Stimulated activated CD8-positive, alpha-beta memory T cell treated with anti-CD3 and anti-CD28 coated beads, Interleukin-2, amount 100 ng/mL, for 1 hour (primary cell): ENCODE measurements around the gene MCM10.

Experiments used
- DNase-seq, 2 donors: peaks; one replicate each; pipeline ENCODE4 v3.0.0-alpha.2; 2020; ENCODE audit warnings: low read depth in 2 of 2

MCM10 gene

DNA sequence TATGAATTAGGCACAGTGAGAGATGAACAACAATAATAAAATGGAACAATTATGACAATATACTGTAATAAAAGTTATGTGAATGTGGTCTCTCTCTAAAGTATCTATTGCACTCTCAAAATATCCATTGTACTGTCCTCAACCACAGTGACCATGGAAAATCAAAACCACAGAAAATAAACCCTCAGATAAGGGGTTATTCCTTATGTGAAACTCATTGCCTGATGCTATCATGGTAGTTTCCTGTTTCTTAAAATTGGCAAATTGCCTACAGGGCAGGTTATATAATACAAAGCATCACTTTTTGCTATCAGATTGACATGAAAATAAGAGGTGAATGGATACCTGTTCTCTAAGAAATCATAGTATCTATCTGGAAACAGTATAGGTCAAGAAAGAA is 3.8 kb downstream of the MCM10 start:
- no peak for DNase-seq

DNA sequence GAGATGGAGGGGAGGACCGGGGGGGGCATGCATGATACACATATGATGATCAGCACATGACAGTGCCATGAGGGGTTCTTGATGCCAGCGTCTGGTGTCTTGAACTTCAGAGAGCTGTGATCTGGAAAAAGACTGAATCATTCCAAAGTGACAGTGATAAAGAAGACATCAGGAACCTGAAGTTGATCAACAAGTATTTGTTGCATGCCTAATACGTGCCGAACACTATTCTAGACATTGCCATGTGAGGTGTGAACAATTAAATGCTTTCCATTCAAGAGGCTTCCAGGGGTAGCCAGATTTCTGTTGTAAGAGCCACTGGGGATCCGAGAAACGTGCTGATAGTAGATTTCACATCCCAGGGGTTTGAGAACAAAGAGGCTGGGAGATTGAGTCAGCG is 6.2 kb downstream of the MCM10 start:
- no peak for DNase-seq

DNA sequence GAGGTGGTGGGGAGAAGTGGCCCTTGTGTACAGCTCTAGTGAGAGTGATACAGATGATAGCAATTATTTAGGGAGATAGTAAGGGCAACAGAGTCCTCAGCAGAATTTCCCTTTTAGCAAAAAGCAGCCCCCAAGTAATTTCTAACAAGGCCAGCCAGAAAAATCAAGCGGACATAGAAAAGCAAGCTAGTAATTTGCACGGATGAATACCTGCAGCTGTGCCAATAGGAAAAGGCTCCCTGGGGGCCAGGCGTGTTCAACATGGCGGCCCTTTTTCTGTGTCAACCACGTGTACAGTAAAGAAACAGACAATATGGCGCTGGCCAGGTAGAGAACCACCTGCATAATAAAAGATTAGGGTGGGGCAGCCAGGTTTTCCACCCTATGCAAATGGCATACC is 7.4 kb downstream of the MCM10 start:
- no peak for DNase-seq

DNA sequence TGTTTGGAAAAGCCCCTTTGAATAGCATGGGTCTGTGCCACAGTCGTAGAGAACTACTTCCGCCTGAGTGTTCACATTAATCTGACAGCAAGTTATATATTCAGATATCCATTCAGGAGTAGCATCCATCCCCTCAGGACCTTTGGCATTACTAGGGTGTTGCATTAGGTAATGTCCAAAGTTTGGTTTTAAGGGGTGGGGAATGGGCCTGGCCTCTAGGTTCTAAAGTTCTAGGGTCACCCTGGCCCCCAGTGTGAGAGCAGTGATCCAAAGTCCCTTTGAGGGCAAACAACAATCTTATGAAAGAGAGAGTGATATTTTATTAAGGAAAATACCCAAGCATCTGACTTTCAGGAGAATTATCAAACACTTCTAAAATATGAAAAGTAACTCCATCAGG is 12.3 kb downstream of the MCM10 start:
- no peak for DNase-seq

DNA sequence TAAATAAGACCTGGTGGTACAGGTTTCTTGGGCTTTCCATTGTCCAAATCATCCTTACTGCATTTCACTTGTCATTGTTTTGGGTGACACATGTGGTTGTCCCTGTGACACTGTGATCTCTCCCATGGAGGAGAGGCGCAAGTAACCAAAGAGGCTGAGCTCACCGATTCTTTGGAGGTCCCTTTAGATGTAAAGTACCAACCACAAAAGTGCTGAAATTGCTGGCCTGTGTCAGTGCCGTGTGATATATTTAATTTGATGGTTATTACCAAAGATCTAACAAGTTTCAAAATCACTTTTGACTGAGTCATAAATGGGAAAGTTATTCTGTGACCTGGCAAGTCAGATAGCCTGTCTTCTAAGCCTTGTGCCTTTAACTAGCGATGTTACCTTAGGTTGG is 19.4 kb downstream of the MCM10 start:
- DNase-seq: no peak

DNA sequence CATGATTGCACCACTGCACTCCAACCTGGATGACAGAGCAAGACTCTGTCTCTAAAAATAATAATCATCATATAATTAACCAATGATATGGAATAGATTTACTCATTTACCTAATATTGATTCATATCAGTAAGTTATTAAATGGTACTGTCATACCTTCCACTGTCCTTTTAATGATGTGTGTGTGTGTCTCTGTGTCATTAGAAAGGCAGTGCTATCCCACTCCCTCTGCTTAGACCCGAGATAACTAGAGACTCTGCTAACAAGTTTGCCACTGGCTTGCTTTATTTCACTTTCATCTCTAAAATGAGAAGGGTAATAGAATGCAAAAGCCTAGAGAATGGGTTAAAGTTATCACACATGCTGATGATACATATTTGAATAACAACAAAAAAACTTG is 21.1 kb downstream of the MCM10 start:
- no peak for DNase-seq

DNA sequence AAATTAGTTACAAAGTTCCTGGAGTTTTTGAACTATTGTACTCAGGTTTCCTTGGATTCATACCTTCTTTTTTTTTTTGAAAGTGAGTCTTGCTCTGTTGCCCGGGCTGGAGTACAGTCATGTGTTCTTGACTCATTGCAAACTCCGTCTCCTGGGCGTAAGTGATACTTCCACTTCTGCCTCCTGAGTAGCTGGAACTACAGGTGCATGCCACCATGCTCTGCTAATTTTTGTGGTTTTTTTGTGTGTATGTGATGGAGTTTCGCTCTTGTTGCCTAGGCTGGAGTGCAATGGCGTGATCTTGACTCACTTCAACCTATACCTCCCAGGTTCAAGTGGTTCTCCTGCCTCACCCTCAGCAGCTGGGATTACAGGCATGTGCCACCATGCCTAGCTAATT is 22.3 kb downstream of the MCM10 start:
- DNase-seq: no peak

DNA sequence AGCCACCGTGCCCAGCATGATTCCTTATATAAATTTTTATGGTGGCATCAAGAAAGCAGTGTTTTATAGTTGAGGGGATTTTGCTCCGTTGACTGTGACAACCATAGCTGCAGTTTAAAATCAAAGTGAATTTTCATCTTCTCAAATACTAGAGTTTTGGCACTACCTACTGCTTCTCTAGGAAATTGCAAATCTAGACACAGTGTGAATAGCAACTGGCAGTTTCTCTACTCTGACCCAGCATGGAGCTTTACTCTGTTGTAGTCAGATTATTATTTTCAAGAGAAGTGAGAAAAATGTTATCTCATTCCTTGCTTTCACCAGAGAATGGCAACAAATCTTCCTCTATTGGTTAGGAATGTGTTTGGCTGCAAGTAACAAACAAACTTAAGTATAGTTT is 22.9 kb downstream of the MCM10 start:
- DNase-seq: no peak

DNA sequence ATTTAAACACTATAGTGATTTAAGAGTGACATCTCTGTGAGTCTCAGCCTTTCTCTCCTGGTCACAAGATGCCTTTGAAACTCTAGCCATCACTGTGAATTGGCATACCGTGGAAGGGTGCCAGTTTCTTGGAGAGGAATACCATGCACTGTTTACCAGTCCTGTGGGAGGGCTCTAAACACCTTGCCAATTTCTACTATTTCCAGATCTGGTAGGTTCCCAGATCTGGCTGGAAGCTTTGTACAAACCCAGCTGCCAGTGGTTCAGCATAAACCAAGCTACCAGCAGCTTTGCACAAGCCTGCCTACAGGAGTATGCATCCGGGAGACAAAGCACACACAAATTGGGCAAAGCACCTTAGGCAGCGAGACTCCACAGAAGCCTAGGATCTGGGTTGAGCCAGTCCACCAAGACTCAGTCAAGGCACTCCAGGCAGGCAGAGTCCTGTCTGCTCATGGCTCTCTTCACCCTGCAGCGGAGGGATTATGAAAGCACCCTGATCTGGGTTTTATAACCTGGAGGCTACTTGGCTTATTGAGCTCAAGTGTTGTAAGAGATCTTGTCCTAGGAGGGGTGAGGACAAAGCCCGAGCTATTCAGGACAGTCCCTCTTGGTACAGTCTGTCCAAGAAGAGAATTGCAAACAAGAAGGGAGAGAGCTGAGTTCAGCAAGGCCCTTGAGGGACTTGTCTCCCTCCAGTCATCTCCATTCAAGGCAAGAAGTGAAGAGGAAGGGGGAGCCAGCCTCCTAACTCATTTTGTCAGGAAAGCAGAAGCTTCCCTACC is 23.6 kb downstream of the MCM10 start:
- DNase-seq: no peak

DNA sequence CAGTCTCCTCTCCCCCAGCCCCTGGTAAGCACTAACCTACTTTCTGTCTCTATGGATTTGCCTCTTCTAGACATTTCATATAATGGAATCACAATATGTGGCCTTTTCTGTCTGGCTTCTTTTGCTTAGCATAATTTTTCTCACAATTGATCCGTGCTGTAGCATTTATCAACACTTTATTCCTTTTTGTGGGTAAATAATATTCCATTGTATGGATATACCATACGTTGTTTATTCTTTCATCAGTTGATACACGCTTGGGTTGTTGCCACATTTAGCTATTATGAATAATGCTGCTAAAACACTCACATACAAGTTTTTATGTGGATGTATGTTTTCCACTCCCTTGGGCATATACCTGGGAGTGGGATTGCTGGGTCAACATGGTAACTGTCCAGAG is 25.8 kb downstream of the MCM10 start:
- no peak for DNase-seq

DNA sequence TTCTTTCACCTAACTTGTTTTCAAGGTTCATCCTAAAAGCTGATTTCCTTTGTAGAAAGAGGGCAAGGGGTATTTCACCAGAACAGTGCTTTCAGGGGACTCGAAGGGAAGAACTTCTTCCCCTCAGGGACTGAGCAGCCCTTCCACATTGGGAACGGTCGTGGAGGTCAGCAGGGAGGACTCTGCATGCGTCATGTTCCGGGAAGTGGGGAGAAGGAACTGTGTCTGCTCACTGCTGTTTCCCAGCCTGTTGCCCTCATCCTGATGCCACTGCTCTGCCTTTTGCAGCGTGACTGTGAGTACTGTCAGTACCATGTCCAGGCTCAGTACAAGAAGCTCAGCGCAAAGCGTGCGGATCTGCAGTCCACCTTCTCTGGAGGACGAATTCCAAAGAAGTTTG is 27.2 kb downstream of the MCM10 start:
- no peak for DNase-seq

DNA sequence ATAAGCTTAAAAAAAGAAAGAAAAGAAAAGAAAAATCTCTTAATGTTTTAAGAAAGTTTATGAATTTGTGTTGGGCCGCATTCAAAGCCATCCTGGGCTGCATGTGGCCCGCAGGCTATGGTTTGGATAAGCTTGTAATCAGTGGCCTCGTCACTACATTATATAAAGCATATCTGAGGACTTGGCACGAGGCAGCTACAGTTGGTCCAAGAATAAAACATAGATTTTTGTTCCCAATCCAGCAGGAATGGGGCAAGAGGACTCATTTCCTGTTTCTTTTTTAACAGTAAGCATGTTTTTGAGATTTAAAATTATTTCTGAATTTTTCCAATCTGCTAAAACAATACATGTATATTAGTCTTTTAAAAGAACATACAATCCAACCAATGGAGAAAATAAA is 28.6 kb downstream of the MCM10 start:
- no peak for DNase-seq

DNA sequence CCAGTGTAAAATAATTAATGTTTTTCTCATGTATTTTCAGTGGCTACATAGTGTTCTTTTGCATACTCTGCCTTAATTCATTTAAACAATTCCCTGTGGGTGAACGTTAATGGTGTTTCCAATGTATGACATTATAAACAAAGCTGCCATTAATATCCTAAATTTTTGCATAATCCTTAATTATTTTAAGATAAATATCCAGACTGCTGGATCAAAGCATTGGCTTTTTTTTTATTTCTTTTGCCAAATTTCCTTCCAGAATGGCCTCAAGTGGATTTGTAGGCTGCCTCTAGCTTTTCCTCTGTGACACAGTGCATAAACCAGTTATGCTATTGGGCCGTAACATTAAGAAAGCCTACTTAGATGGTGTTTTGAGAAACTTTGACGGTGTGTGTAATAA is 29.5 kb downstream of the MCM10 start:
- no peak for DNase-seq

DNA sequence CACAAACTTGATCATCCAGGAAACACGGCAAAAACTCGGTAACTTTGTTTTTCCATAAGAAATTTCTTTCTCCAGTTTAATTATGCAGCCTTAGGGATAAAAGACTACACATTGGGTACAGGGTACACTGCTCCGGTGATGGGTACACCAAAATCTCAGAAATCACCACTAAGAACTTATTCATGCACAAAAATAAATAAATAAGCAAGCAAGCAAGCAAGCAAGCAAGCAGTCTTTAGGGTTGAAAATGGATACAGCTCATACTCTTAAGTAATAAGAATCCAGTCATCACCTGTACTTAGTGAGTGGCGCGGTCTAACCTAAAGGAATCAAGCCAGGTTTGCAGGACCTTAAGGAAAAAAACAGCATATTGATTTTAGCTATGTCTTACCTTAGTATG is 30.0 kb downstream of the MCM10 start:
- no peak for DNase-seq

DNA sequence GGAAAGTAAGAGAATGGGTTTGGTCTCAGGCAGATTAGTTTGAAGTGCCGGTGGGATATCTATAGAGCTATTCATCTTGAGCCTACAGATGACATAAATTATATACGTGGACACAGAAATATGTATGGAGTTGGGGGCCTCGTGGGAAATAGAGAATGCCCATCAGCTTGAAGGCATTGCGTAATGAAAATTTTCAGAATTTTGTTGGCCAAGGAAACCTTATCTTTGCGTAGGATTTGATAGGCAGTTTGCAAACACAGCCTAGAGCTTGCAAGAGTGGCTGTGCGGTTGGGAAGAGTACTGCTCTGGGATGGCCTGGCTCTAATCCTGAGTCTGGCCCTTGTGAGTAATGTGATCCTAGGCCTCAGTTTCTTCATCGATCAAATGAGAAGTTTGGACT is 32.3 kb downstream of the MCM10 start:
- DNase-seq: no peak

DNA sequence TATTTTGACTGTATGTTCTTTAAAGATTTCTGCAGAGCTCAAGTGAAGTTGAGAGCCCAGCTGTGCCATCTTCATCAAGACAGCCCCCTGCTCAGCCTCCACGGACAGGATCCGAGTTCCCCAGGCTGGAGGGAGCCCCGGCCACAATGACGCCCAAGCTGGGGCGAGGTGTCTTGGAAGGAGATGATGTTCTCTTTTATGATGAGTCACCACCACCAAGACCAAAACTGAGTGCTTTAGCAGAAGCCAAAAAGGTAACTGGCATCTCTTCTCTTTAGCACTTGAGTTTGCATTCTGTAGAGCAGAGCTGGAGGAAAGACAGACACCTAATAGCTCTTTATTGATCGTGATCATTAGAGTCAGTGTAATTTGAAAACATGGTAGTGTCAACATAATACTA is 33.7 kb downstream of the MCM10 start:
- no peak for DNase-seq

DNA sequence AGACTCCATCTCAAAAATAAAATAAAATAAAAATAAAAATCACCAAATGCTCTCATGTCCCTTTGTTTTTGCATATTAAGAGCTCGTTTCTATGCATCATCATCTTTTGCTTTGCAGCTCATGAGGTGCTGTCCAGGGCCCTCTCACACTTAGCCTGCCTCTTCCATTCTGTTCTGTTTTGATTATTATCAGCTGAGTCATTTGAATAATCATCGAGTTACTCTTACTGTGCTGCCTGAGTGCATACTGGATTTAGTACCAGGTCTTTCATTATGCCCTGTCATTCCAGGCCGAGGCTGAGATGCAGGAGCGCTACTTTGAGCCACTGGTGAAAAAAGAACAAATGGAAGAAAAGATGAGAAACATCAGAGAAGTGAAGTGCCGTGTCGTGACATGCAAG is 39.8 kb downstream of the MCM10 start:
- DNase-seq: no peak

DNA sequence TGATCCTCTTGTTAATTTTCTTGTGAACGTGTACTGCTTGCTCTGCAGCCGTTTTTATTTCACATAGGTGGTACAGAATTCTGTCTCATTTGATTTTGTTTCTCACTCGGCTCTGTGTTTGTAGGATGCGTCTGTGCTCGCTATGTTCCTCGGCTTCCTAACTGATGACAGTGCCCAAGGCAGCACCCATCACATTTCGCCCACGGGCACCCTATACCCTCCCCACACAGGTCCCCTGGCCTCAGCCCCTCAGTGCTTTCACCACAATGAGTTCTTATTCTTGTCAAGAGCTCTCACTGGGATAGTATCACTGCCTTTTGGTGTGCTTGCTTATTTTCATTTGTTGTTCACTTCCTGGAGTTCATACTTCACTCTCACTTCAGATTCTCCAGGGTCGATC is 44.7 kb downstream of the MCM10 start:
- no peak for DNase-seq

DNA sequence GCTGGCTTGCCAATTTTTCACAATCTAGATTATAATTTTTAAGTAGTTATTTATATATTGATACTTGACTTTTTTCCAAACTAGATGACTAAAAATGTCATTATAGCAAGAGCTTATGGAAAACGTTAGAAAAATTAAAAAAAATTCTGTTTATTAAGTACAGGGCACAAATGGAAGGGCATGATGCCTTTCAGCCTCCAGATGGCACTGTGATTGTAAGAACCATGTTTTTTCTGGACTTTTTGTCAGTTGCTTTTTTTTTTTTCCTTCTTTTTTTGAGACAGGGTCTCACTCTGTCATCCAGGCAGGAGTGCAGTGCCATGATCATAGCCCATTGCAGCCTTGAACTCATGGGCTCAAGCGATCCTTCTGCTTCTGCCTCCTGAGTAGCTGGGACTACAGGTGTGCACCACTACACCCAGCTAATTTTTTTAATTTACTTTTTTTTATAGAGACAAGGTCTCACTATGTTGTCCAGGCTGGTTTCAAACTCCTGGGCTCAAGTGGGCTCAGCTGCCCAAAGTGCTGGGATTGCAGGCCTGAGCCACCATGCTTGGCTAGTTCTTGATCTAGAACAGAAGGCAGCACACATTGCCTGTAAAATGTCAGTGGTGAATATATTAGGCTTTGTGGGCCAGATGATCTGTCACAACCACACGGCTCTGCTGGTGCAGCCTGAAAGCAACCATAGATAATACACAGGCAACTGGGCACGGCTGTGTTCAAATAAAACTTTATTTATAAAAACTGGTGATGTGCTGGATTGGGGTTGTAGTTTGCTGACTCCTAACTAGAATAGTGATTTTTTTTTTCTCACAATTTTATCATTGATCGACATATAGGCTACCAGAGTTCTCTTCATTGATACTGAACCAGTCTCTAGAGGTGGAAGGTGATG is 45.4 kb downstream of the MCM10 start:
- DNase-seq: no peak

DNA sequence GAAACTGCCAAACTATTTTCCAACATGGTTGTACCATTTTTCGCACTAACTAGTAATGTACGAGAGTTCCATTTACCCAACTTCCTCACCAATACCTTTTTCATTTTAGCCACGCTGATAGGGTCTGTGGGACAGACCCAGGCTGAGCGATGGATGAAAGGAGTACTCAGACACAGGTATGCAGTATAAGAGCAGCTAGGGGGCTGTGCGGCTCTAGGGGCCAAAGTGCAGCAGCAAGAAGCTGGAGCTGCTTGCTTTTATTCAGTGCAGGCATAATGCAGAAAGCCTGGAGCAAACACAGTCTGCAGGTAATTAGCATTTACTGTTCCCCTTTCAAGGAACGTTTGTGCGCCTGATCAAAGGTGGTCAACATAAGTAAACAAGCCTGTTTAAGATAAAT is 51.8 kb downstream of the MCM10 start:
- DNase-seq: no peak

DNA sequence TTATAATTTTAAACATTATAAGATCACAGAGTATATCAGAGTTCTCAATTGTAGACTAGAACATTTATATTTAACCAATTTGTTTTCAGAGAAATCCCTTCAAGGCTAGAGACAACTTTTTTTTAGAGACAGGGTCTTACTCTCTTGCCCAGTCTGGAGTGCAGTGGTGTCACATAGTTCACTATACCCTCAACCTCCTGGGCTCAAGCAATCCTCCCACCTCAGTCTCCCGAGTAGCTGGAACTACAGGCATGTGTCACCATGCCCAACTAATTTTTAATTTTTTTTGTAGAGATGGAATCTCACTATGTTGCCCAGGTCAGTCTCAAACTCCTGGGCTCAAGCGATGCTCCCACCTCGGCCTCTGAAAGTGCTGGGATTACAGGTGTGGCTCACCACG is 57.5 kb downstream of the MCM10 start:
- no peak for DNase-seq

DNA sequence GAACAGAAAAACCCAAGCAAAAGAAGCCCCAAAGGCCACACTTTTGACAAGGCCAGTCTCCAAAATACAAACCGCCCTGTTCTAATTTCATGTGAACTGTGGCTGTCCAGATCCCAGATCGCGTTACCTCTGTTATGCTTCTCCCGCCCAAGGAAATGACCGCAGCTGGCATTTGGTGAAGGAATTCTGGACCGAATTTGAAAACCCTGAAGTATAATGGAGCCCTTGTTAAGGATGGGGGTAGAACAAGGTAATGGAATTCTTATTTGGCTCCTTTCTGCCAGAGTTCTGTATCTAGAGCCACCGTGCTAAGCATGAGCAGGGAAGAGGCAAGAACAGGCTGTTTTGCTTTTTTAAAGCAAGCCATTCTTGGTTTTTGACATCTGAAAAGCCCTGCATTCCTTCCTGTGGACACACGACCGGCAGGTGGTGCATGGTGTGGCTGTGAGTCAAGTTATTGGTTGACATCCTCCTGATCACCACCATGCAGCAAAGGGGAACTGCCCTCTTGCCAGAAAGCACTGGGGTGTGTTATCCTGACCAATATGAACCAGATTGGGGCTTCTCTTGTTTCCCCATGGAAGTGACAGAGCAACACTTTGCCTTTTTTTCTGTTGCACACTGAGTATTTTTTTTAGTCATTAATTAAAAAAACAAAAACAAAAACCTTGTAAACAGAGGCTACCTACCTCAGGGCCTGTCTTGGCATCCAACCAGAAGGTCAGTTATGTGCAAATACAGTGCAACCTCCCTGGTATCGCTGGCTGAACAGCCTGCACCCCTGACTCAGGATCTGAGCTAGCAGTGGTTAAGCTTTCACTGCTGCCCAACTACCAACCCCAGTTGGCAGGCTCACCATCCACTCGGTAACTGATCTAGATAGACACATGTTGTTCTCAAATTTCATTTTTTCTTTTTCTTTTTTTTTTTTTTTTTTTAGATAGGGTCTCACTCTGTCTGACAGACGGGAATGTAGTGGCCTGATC is 58.6 kb downstream of the MCM10 start:
- DNase-seq: no peak
